HG02798 (cell line): ENCODE measurements around the gene TTC4.

Experiments
- ATAC-seq: cut with Tn5 transposase; IDR thresholded peaks from one replicate; pipeline ENCODE4 v1.9.1; 2021; ENCODE audit warnings: mild to moderate bottlenecking; ENCODE audit not compliant: unreplicated experiment, poor library complexity

Gene TTC4

DNA sequence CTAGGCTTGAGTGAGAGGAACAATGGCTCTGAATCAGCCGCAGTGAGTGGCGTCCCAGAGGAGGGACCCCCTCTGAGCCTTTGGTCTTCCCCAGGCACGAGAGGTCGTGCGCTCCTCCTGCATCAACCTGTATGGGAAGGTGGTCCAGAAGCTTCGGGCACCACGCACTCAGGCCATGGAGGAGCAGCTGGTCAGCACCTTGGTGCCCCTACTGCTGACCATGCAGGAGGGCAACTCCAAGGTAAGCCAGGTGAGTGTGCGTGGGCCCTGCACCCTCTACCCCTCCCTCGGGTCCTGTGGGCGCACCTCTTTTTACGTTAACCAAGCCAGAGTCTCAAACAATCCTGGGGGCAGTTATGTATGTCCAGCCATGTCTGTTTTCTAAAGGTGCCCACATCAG is 13.7 kb upstream of the TTC4 start:
- ATAC-seq: no peak

- ATAC-seq: no peak
These were observed 12.2 kb upstream of the TTC4 start for GRCh38 chr1:54703471-54703870.

DNA sequence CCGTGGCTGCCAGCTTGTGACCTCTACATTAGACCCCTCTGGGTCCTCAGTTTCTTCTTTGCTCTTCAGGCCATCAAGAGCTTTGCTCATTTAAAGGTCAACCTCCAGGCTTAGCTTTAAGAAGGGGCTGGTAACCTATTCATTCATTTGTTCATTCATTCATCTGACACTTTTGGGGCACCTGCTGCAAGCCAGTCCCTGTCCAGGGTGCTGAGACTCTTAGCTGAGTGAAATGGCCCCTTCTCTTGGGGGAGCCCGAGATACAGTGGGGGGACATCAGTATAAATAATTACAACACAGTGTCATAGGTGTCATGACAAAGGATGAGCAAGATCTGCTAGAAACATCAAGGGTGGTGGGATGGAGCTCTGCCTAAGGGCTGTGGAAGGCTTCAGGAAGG is 10.5 kb upstream of the TTC4 start:
- no peak for ATAC-seq

DNA sequence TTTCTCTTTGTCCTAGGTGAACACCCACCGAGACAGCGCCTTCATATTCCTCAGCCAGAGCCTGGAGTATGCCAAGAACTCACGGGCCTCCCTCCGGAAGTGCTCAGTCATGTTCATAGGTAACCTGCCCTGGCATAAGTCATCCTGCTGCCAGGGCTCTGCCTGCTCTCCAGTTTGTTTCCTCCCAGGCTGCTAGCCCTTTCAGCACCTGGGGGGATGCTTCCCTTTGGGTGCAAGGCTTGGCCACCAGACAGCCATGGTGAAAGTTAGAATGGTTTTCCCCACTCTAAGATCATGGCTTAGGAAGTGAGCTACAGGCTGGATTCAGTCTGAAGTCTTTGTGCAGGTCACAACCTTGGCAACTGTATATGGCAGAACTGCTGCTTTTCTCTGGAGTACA is 9.2 kb upstream of the TTC4 start:
- no peak for ATAC-seq

DNA sequence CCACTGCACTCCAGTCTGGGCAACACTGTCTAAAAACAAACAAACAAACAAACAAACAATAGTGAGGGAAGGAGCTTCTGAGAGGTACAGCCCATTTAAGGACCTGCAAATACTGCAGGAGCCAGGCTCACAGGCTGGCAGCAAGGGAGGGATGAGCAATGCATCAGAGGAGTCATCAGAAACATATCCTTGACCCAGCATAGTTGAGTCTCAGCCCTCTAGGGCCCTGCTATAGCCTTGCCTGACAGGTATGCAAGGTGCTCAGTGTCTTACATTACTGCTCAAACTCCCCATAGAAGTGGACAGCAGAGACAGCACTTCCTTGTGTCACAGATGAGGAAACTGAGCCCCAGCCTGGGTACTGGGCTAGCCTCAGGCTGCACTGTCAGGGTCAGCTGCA is 7.3 kb upstream of the TTC4 start:
- ATAC-seq: no peak

DNA sequence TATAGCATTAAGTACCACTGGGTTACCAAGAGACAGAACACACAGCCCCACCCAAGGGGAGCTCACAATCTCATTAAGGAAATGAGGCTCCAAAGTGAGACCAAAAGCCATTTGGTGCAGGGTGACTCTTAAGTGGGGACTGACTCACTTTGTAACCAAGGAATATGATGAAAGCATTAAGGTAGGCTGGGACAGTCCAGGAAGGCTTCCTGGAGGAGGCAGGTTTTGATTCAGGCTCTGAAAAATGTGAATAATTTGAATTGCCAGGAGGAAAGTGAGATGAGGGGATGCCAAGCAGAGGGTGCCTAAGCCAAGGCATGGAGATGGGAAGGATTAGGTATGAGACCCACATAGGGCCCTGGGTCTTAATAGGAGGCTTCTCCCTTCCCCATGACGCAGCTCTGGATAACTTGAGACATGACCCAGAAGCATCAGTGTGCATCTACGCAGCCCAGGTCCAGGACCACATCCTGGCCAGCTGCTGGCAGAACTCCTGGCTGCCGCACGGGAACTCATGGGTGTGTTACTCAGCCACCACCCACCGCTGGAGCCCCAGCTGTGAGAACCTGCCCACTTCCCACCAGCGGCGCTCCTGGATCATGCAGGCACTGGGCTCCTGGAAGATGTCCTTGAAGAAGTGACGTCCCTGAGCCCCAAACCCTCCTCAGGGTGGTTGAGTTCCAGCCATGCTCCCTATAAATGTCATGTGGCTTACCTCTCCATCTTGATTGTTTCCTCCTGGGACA is 5.9 kb upstream of the TTC4 start:
- no peak for ATAC-seq

- no peak for ATAC-seq
These were observed 5.2 kb upstream of the TTC4 start for GRCh38 chr1:54710434-54710833.

DNA sequence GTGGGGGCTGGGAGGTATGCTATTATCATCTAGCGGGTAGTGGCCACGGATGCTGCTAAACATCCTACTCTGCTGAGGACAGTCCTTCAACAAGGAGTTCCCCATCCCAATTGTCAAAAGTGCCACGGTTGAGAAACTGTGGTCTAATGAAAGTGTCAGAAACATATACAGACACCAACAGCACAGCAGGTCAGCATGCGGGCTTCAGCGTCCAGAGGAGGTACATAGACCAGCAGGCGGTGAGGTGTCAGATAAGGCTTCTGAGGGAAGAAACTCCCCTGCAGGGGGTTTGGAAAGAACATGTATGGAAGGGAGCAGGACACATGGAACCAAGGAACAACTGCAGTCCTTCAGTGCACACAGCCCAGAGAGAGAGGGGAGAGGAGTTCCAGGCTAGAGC is 4.8 kb upstream of the TTC4 start:
- ATAC-seq: no peak

DNA sequence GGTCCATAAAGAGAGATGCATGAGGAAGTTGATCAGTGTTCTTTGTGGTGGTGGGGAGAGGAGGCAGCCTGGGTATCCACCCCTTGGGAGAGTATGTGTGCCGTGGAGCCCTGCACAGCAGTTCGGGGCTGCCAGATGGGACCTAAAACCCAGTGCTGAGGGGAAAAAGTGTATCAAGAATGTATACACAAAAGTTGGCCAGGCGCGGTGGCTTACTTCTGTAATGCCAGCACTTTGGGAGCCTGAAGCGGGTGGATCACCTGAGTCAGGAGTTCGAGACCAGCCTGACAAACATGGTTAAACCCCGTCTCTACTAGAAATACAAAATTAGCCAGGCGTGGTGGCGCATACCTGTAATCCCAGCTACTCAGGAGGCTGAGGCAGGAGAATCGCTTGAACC is 4.1 kb upstream of the TTC4 start:
- no peak for ATAC-seq

DNA sequence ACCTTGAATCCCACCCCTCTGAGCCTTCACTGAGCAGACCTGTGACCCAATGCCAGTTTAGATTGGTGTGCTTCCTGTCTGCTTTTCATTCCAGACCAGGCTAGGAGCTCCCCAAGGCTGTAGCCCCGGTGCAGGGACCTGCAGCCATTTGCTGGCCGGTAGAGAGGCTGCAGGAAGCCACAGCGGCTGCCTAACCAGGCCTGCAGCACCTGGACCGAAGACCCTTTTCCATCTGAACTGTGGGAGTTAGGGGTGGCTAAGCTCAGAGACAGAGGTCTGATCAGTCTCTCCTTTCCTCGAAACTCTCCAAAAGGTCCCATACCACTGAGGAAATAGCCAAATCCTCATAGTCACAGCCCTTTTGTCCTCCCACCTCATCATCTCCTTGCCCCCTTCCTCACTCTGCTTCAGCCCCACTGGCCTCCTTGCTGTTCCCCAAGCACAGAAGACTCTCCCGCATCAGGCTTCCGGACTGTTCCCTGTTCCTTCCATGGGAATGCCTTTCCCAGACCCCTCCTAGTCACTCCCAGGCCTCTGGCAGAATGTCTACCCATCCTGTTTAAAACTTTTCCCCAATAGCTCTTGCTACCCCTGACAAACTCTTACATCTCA is 674 bp upstream of the TTC4 start:
- no peak for ATAC-seq

DNA sequence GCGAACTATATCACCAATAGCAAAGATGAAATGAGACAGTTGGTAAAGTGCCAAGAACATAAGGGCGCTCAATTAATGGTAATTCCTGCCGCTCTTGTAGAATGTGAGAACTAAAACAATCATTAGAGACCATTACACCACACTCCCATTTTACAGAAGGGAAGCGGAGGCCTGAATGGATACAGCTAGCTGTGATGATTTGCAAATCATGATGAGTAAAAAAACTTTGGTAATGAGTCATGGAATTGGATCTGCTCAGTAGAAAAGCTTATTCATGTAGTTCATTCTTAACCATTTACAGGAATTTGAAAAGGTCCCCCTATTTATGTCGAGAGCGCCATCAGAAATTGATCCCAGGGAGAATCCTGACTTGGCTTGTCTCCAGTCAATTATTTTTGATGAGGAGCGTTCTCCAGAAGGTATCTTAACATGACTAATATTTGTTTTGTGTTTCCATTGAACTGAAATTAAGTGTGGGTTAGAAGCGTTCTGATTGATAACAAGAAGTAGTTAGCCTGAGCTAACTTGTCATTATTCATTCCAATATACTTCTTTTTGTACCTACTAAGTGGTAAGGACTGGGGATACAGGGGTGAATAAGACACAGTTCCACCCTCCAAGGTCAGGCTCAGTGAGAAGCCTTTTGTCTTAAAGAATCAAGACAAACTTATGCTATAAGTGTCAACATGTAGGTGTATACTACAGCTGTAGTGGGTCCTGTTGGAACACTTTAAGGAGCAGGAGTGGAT is 812 bp downstream of the TTC4 start:
- ATAC-seq: no peak

- no peak for ATAC-seq
These were observed 6.1 kb downstream of the TTC4 start for GRCh38 chr1:54721719-54722118.

- ATAC-seq: no peak
These were observed 8.3 kb downstream of the TTC4 start for GRCh38 chr1:54723985-54724384.

GRCh38 chr1:54724771-54725170 is 9.1 kb downstream of the TTC4 start:
- no peak for ATAC-seq

- no peak for ATAC-seq
These were observed 12.4 kb downstream of the TTC4 start for GRCh38 chr1:54728027-54728426.

DNA sequence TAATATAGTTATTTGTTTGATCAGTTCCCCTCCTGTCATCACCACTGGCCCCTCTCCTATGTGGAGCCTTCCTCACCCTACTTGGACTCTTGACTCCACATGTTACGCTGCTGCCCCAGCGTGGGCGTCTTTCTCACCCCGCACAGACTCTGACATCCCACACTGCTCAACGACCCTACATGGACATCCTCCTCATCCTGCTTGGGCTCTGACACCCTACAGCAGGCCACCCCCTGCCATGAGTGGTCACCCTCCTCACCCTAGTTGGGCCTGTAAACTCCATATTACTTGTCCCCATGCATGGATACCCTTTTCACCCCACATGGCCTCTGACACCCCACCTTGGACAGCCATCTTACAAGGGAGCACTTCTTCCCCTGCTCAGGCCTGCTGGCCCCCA is 21.0 kb downstream of the TTC4 start:
- ATAC-seq: no peak

DNA sequence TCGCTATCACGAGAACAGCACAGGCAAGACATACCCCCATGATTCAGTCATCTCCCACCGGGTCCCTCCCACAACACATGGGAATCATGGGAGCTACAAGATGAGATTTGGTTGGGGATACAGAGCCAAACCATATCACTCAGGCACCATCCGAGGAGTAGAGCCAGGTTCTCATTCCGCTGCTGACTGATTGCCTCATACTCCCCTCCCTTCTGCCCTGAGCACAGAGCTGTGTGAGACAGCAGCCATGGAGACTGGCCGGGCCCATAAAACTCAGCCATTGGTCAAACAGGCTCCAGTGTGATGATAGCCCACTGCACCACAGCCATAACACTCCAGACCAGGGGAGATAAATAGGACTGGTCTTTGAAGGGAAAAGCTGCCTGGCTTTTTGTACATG is 22.6 kb downstream of the TTC4 start:
- ATAC-seq: no peak

DNA sequence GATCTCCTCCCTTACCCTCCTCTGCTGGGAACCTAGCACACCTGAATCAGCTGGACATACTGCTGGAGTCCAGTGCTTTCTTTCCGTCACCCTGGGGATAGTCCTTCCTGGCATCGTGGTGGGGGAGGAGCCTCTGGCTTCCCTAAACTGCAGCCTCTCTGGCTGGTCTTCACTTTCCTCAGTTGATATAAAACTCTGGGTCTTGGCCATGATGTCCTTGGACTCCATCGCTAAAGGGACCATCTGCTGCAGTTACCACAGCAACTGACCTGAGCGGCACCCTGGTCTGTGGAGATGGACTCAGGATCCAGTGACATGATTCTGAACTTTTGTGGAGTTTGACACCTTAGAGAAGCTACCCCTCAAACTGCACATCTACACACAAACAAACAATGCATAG is 25.9 kb downstream of the TTC4 start:
- no peak for ATAC-seq

- ATAC-seq: no peak
These were observed 26.6 kb downstream of the TTC4 start for GRCh38 chr1:54742282-54742681.

- ATAC-seq: no peak
These were observed 28.0 kb downstream of the TTC4 start for GRCh38 chr1:54743416-54744226.

DNA sequence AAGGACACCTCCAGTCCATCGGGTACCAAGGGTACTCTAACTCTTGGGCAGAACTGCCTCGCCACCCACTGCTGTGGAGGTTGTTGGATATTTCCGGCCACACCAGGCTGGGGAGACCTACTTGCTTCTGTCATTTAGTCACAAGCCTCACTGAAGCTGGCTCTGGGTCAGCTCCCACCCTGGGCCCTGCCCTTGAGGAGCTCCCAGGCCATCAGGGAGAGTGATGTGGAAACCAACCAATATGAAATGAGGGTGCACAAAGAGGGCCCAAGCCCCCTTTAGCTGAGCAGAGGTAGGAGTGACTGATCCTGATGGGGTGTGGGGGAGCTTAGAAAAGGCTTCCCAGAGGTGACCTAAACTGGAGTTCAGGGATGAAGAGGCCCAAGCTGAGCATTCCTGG is 29.0 kb downstream of the TTC4 start:
- no peak for ATAC-seq
